AG09319 (cell line): ENCODE results near the gene SELL.

Experiments
- DNase-seq: peaks from one replicate; pipeline ENCODE4 v3.0.0-alpha.2; 2010; ENCODE audit warnings: low read depth; ENCODE audit errors: extremely low read depth
- CTCF ChIP-seq: IDR thresholded peaks from 2 replicates; pipeline ENCODE4 v1.5.1; 2011; ENCODE audit warnings: low read depth, mild to moderate bottlenecking, inconsistent platforms, low read length, moderate library complexity

Gene SELL

GRCh38 chr1:169711469-169712308 is at the start of gene SELL:
SELL (minus strand) TSS chr1:169711620; CDS start chr1:169711498, 122 bp downstream.
- peak; percentile 87 for TF ChIP-seq CTCF
- DNase-seq, result peak; percentile 19

- no peak for DNase-seq
Measured at GRCh38 chr1:169759038-169759437, 47.6 kb upstream of the SELL start.

GRCh38 chr1:169753549-169753948 is 42.1 kb upstream of the SELL start:
- TF ChIP-seq CTCF, result no peak
- no peak for DNase-seq

More at GRCh38 chr1:169759038-169759437, 47.6 kb upstream of the SELL start:
- TF ChIP-seq CTCF, result no peak

GRCh38 chr1:169750041-169750440 is 38.6 kb upstream of the SELL start:
- no peak for DNase-seq
- no peak for TF ChIP-seq CTCF

GRCh38 chr1:169746550-169746949 is 35.1 kb upstream of the SELL start:
- no peak for TF ChIP-seq CTCF
- DNase-seq, result no peak

GRCh38 chr1:169745015-169745861 is 33.8 kb upstream of the SELL start:
- no peak for DNase-seq
- no peak for TF ChIP-seq CTCF
